Stimulated activated CD8-positive, alpha-beta memory T cell treated with anti-CD3 and anti-CD28 coated beads, Interleukin-12 subunit alpha, Interleukin-12 subunit beta, amount 100 ng/mL, for 4 hours (primary cell): ENCODE measurements around the gene CTNND2.
"Not testable (repeated sequence)": the region's sequence is repeated elsewhere in the genome, so short reads cannot be mapped to it uniquely, and the experiment has no call there.

ENCODE experiments used
- DNase-seq: peaks from one replicate; pipeline ENCODE4 v3.0.0-alpha.2; 2020; ENCODE audit warnings: low read depth

The CTNND2 gene

DNA sequence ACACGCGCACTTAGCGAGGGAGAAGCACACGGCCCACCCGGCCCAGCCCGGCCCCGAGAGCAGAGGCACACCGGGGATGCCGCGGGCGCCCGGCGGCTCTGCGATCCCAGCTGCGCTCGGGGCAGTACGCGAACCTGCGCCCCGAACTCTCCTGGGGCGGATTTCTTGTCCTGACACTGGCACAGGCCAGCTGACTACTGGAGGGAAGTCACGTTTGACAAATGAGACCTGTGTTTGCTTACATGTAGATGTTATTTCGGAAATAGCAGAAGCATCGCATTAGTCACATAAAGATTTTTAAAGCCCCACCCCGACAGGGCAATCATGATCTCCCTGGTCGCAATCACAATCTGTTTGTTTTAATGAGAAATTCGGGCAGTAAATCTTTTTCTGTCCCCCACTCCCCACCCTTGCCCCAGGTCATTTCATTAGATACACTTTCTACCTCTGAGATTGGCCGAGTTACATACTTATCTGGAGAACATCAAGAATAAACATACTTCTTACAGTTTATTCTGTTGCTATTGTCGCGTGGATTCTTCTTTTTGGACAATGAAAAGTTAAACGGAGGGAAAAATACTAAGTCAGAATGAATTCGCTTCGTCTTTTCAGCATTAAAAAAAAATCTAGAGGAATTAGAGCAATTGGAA is 518.9 kb downstream of the CTNND2 start:
- DNase-seq = no peak

DNA sequence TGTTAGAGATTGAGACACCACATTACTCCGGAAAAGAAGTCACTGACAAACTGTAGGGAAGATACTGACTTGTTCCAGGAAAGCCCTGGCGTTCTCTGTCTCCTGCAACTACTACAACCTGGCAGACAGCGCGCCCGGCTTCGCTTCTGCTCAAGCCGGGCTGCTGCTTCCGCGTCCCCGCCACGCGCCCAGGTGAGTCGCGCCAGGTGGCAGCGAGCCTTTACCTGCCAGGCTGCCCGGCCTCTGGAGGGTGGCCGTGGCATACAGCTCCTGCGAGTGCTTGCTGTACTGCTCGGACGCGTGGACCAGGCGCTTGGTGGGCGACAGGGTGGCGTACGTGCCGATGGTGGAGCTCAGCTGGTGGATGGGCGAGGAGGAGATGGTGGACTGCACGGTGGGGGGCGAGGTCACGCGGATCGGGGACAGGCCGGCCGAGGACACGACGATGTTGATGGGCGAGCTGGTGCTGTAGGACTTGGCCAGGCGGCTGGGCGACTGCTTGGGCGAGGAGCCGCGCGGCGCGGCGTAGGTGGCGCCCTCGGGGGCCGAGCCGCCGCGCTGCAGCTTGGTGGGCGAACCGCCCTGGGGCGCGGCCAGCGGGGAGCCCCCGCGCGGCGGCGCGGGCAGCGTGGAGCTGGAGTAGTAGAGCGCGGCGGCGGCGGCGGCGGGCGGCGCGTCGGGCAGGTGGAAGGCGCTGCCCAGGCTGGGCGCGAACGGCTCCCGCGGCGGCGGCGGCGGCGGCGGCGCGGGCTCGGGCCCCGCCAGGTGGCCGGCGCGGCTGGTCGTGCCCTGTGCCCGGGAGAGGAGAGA is 519.6 kb downstream of the CTNND2 start:
- no peak for DNase-seq

DNA sequence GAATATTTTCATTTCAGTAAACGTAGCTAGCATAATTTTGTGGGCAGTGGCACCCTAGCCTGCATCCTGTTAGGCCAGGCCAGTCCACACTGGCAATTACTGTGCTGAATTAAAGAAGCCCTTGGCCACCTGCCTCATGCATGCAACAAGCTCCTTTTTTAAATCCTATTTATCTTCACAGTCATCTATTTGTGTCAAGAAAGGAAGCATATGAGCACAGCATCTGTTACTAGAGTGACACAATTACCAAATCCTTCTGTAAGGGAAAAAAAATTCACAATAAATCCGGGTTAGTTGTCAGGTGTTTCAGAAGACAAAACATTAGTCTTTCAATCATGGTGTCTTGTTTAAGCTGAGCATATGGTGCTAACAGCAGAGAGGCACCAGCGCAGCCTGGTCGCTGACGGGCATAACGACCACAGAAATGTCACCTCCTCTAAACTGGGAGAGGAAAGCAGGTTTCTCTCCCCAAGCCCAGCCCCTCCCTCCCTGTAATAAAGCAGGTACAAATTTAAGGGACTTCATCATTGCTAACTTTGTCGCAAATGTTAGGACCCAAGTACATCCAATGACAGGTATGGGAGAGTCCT is 520.6 kb downstream of the CTNND2 start:
- DNase-seq = no peak

GRCh38 chr5:11378461-11378860 is 525.8 kb downstream of the CTNND2 start:
- no peak for DNase-seq

DNA sequence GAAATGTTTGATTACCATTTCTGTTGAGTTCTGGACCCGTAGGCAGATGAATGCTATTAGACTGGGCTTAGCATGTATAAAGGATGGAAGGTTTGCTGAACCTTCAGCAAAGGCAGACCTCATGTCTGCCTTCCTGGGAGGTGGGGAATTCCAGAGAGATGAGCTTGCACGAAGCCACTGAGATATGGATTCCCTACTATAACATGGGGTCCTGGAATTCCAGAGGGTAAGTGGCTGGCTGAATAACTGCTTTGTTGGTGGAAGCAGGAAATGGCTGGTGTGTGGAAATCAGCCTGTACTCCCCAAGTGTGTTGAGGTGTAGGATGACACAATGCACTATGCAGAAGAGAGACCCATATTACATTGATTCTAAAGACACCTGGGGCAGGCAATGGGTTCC is 526.4 kb downstream of the CTNND2 start:
- DNase-seq = no peak

GRCh38 chr5:11372191-11372590 is 532.1 kb downstream of the CTNND2 start:
- no peak for DNase-seq

- DNase-seq = no peak
Observed at GRCh38 chr5:11371021-11371420, 533.2 kb downstream of the CTNND2 start.

DNA sequence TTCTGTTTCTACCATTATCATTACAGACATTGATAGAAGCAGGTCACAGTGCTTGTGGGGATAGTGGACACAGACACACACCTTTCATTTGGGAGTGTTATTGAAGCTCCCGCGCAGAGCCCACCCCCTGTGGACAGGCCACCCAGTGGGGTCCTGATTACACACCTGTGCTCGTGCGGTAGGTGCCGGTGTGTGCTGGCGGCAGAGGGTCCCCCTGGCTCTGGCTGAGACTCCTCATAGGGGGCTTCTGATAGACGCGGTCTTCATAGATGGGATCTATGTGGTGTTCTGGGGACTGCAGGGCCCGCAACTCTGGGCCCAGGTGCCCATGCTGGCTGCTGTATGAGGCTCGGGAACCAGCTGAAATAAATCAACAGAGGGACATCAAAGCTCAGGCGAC is 539.7 kb downstream of the CTNND2 start:
- no peak for DNase-seq

DNA sequence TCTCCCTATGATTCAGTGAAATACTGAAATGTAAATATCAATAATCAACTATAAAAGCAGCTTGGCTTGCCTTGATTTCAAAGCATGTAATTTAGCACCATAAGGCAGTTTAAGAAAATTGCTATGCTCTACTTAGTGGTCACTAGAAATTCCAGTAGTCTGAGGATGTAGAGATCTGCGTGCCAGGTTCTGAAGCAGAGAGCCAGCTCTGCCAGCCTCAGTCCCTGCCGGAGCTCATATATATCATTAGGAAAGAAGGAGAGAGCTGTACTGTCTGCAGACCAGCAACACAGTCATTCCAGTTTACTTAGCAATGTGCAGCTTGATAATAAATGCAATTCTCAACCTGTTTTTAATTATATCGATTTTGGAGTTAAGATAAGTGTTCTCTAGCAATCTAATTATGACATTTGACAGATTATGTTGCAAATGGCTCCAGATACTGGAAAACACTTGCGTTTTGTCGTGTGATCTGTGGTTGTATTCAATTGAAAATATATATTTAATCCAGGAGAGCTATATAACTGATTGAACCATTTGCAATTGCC is 540.5 kb downstream of the CTNND2 start:
- DNase-seq = no peak

GRCh38 chr5:11361768-11362167 is 542.5 kb downstream of the CTNND2 start:
- DNase-seq = no peak

DNA sequence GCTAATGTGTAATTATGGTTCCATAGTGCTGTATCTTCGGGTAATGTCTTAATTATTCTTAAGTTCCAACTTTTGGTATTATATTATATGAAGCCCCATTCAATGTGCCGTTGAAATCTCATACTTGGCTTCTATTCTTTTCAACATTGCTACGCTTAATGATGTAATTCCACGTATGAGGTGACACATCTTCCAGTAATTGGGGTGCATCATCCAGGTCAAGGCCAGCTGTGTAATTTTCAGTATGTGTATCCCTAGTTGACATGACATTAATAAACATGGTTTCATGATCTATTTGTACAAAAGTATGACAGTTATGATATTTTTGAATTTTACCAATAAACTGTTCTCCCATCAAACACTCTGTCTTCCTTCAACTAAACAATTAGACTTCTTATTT is 546.3 kb downstream of the CTNND2 start:
- no peak for DNase-seq

DNA sequence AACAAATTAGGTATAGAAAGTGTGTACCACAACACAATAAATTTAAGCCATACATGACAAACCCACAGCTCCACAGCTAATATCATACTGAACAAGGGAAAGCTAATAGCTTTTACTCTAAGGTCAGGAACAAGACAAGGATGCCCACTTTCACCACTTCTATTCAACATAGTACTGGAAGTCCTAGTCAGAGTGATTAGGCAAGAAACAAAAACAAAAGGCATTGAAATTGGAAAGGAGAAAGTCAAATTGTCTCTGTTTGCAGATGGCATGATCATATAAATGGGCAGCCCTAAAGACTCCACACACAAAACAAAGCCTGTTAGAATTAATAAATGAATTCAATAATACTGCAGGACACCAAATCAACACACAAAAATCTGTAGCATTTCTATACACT is 548.8 kb downstream of the CTNND2 start:
- DNase-seq = no peak

- DNase-seq = no peak
Observed at GRCh38 chr5:11346336-11346735, 557.9 kb downstream of the CTNND2 start.

GRCh38 chr5:11335881-11336760 is 568.1 kb downstream of the CTNND2 start:
- no peak for DNase-seq

DNA sequence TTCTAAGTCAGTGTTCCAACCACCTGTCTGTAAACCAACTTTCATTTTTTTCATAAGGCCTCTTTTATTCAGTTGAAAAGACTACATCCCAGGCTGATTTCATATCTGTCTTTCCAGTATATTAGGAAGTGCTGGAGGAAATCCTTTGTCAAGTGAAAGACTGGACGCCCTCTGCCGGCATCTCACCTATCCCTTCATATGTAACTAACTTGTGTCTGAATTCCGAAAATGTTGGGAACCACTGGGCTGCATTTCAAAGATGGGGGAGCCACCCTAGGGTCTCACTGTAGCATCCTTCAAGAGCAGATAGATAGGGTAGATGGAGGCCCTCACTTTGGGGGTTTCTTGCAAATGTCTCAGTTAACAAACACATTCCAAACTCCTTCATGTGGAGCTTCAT is 569.8 kb downstream of the CTNND2 start:
- no peak for DNase-seq

- no peak for DNase-seq
Observed at GRCh38 chr5:11329679-11330078, 574.6 kb downstream of the CTNND2 start.

DNA sequence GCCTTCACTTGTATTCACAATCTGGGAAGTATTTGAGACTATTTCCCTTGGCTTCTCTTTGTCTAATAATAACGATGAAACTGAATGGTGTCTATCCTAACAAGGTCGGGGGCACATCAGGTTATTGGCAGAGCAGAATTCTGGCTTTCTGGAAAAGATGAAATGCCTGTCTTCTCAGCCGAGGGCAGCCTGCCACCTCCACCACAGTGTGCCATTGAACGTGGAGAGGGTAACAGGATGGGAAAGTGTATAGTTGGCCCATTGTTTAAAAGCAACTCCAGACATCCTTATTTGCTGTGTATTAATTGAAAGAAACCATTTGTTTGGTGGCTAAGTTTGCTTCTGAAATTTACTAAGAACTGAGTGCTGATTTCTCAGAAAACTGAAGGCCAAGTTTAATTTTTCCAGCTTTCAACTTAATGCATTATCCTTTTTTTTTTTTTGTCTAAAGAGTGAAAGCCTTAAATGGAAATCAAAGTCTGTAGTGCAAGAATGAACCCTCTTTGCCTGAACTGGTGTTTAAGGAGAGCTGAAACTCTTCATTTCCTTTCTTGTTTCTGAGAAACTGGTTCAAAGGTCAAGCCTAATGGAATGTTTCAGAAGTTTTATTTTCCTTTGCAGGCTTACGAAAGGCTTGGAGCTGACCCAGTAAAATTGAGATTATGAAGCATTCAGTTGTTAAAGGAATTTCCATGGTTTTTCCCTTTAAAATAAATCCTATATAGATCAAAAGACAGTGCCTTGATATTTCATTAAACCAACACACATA is 579.5 kb downstream of the CTNND2 start:
- no peak for DNase-seq

- DNase-seq = no peak
Observed at GRCh38 chr5:11323761-11324160, 580.5 kb downstream of the CTNND2 start.

GRCh38 chr5:11322133-11322532 is 582.1 kb downstream of the CTNND2 start:
- DNase-seq = no peak

GRCh38 chr5:11319836-11320580 is 584.2 kb downstream of the CTNND2 start:
- no peak for DNase-seq

GRCh38 chr5:11313694-11314093 is 590.6 kb downstream of the CTNND2 start:
- not testable (repeated sequence) for DNase-seq
